K562 (cell line): ENCODE data around the gene ARMH1. TPM values are rescaled to one million over a fixed set of nuclear protein-coding genes. Genes with fewer than 3 reads are reported as not detected.

Experiments used
- CBX5 ChIP-seq: IDR thresholded peaks from 2 replicates; pipeline ENCODE4 v1.6.1; 2014; ENCODE audit warnings: low read depth, borderline replicate concordance
- CHD2 ChIP-seq: IDR thresholded peaks from 2 replicates; pipeline ENCODE4 v1.6.1; 2011; ENCODE audit warnings: low read depth, low read length
- EZH2 ChIP-seq: IDR thresholded peaks from 2 replicates; pipeline ENCODE4 v1.6.1; 2012; ENCODE audit warnings: low read depth, mild to moderate bottlenecking, inconsistent platforms, low read length, borderline replicate concordance
- GMEB1 ChIP-seq: fragments of 250-450 bp; sonication (Bioruptor Pico); IDR thresholded peaks from 2 replicates; pipeline ENCODE4 v1.4.0; 2020; ENCODE audit warnings: mild to moderate bottlenecking
- HMGN3 ChIP-seq: IDR thresholded peaks from 2 replicates; pipeline ENCODE4 v1.6.1; 2011; ENCODE audit warnings: borderline replicate concordance, low read depth, mild to moderate bottlenecking, mixed read lengths, low read length; ENCODE audit not compliant: insufficient read length; ENCODE audit errors: extremely low read depth
- IFI16 ChIP-seq: fragments of 250-450 bp; sonication (Bioruptor Pico); IDR thresholded peaks from 2 replicates; pipeline ENCODE4 v2.1.2; 2022; ENCODE audit warnings: mild to moderate bottlenecking, inconsistent platforms
- MEF2D ChIP-seq: conservative IDR thresholded peaks from 2 replicates; pipeline ENCODE4 v1.6.1; 2016; ENCODE audit warnings: low read depth, missing genetic modification characterization, missing compliant biosample characterization
- STAT6 ChIP-seq: sonication (generic); formaldehyde crosslinking; IDR thresholded peaks from 2 replicates; pipeline ENCODE4 v1.8.1; 2023; ENCODE audit warnings: mild to moderate bottlenecking, missing genetic modification reagents
- ZNF165 ChIP-seq: fragments of 250-450 bp; sonication (Bioruptor Pico); IDR thresholded peaks from 2 replicates; pipeline ENCODE4 v1.4.0; 2020; ENCODE audit warnings: borderline replicate concordance
- ZNF239 ChIP-seq: fragments of 250-450 bp; sonication (Bioruptor Pico); IDR thresholded peaks from 2 replicates; pipeline ENCODE4 v1.4.0; 2020; ENCODE audit warnings: mild to moderate bottlenecking
- ZNF507 ChIP-seq: conservative IDR thresholded peaks from 2 replicates; pipeline ENCODE4 v1.6.1; 2017; ENCODE audit warnings: missing genetic modification characterization, missing compliant biosample characterization
- ZNF764 ChIP-seq: fragments of 250-450 bp; sonication (Bioruptor Pico); IDR thresholded peaks from 2 replicates; pipeline ENCODE4 v1.4.0; 2020; ENCODE audit warnings: low read depth, mild to moderate bottlenecking, moderate library complexity
- polyA plus RNA-seq, 8 experiments: library from polyadenylated mRNA; depleted of rRNA in 4 of 8; stranded (reverse) in 5 of 8; unstranded in 3 of 8; fragments of >200 nt; fragmentation: Nextera tagmentation in 2 of 8; fragmentation: Illumina TruSeq in 1 of 8; extraction: Ambion mirVana in 2 of 8; extraction: Trizol in 1 of 8; gene quantifications; 2 replicates each; pipeline versions ENCODE4 v1.2.1 to v1.2.3, GENCODE V29; 2011 to 2014; ENCODE audit warnings: inconsistent platforms in 1 of 8, missing spikeins in 1 of 8
- total RNA-seq, 7 experiments: library from RNA; depleted of rRNA in 6 of 7; stranded (reverse); fragments of >200 nt in 6 of 7; fragmentation: Illumina TruSeq in 2 of 7; extraction: Trizol in 2 of 7; gene quantifications; 2 replicates each; pipeline versions ENCODE4 v1.2.1 to v1.2.3, GENCODE V29; 2011 to 2021; ENCODE audit warnings: low replicate concordance in 1 of 7
- TF ChIP-seq, protein P1 (sequence below), 2 experiments: fragments of 450-650 bp; formaldehyde crosslinking in 1 of 2; IDR thresholded peaks; 2 replicates each; pipeline versions ENCODE4 v1.4.0 to v1.6.1; 2014 to 2020; ENCODE audit warnings: mild to moderate bottlenecking in 2 of 2, borderline replicate concordance in 1 of 2, low read depth in 1 of 2
- TF ChIP-seq, protein P2 (sequence below): fragments of 250-450 bp; sonication (Bioruptor Pico); IDR thresholded peaks from 2 replicates; pipeline ENCODE4 v1.5.0; 2021

ARMH1 gene
- total and polyA plus RNA-seq, 9 of the 15 experiments (the other 6 are each of a cell fraction or from before 2014, with no cell fraction given): 0.41 TPM; not detected in 8

DNA sequence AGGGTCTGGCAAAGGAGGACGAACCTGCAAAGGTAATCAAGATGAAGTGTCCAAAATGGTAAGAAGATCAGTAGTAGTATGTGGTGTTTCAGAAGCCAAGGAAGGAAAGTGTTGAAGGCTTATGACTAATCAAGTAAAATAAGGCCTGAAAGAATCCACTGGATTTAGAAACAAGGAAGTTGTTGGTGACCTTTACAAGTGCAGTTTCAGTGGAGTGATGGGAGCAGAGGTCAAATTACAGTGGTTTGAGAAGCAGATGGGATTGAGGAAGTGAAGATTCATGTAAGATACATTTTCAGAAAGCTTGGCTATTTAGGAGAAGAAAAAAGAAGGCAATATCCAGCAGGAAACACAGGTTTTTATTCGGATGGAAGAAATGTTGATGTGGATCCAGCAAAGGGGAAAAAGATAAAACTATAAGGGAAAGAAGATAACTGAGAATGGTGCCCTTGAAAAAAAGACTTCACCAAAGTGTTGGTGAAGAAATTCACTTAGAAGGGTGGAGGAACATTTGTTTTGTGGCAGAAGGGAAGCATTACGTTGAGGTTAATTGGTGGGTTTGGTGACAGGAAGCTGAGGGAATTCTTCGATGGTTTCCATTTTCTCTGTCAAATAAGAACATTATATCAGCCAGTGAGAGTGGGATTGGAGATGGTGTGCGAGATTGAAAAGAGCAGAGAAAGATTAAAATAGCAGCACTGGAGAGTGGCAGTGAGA is 2.1 kb downstream of the ARMH1 start (continued):
- TF ChIP-seq, protein P1, sequence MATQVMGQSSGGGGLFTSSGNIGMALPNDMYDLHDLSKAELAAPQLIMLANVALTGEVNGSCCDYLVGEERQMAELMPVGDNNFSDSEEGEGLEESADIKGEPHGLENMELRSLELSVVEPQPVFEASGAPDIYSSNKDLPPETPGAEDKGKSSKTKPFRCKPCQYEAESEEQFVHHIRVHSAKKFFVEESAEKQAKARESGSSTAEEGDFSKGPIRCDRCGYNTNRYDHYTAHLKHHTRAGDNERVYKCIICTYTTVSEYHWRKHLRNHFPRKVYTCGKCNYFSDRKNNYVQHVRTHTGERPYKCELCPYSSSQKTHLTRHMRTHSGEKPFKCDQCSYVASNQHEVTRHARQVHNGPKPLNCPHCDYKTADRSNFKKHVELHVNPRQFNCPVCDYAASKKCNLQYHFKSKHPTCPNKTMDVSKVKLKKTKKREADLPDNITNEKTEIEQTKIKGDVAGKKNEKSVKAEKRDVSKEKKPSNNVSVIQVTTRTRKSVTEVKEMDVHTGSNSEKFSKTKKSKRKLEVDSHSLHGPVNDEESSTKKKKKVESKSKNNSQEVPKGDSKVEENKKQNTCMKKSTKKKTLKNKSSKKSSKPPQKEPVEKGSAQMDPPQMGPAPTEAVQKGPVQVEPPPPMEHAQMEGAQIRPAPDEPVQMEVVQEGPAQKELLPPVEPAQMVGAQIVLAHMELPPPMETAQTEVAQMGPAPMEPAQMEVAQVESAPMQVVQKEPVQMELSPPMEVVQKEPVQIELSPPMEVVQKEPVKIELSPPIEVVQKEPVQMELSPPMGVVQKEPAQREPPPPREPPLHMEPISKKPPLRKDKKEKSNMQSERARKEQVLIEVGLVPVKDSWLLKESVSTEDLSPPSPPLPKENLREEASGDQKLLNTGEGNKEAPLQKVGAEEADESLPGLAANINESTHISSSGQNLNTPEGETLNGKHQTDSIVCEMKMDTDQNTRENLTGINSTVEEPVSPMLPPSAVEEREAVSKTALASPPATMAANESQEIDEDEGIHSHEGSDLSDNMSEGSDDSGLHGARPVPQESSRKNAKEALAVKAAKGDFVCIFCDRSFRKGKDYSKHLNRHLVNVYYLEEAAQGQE (IDR thresholded peaks at IDR 0.05; ENCODE audit: borderline replicate concordance): no peak
- TF ChIP-seq, protein P1 (CRISPR knock-in tag; IDR thresholded peaks at IDR 0.05; ENCODE audit: low read depth): no peak
- TF ChIP-seq HMGN3 (no peak), CHD2 (no peak), ZNF764 (CRISPR knock-in tag) (no peak), ZNF239 (no peak), ZNF165 (CRISPR knock-in tag) (no peak), GMEB1 (CRISPR knock-in tag) (no peak), MEF2D (tag) (peak; percentile 80), STAT6 (CRISPR knock-in tag) (no peak), EZH2 (no peak), CBX5 (no peak), ZNF507 (tag) (no peak), IFI16 (CRISPR knock-in tag) (no peak)
- TF ChIP-seq, protein P2, sequence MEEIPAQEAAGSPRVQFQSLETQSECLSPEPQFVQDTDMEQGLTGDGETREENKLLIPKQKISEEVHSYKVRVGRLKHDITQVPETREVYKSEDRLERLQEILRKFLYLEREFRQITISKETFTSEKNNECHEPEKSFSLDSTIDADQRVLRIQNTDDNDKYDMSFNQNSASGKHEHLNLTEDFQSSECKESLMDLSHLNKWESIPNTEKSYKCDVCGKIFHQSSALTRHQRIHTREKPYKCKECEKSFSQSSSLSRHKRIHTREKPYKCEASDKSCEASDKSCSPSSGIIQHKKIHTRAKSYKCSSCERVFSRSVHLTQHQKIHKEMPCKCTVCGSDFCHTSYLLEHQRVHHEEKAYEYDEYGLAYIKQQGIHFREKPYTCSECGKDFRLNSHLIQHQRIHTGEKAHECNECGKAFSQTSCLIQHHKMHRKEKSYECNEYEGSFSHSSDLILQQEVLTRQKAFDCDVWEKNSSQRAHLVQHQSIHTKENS (CRISPR knock-in tag): no peak
